ENCODE results near the gene TNFRSF19. TPM values are rescaled to one million over a fixed set of nuclear protein-coding genes. Genes with fewer than 3 reads are reported as not detected.

Gene TNFRSF19
- total and polyA plus RNA-seq, 2 of the 13 experiments (the other 11 are each of a cell fraction or from before 2014, with no cell fraction given): 75.3 to 77.7 TPM

- TF ChIP-seq ARNTL (CRISPR knock-in tag; IDR thresholded peaks at IDR 0.05) (peak; percentile 32; the same call in 1 of the 2 replicates), ZFP90 (CRISPR knock-in tag; IDR thresholded peaks at IDR 0.05; ENCODE audit: borderline replicate concordance) (no peak), ZBTB46 (CRISPR knock-in tag; IDR thresholded peaks at IDR 0.05; ENCODE audit: borderline replicate concordance) (no peak), ZKSCAN8 (CRISPR knock-in tag; IDR thresholded peaks at IDR 0.05; ENCODE audit: borderline replicate concordance) (no peak), GLI4 (CRISPR knock-in tag; IDR thresholded peaks at IDR 0.05; ENCODE audit: borderline replicate concordance) (no peak), TGIF2 (CRISPR knock-in tag; IDR thresholded peaks at IDR 0.05) (peak; percentile 30; the same call in 1 of the 2 replicates), KAT2B (IDR thresholded peaks at IDR 0.05; ENCODE audit: borderline replicate concordance, low read depth, low read length) (no peak), ZNF607 (CRISPR knock-in tag; IDR thresholded peaks at IDR 0.05; ENCODE audit: borderline replicate concordance) (no peak), THAP9 (CRISPR knock-in tag; IDR thresholded peaks at IDR 0.05; ENCODE audit: borderline replicate concordance) (no peak), ATM (IDR thresholded peaks at IDR 0.05; ENCODE audit: borderline replicate concordance) (no peak), ZNF652 (CRISPR knock-in tag; IDR thresholded peaks at IDR 0.05; ENCODE audit: borderline replicate concordance, low read depth) (peak; percentile 89), REL (CRISPR knock-in tag; conservative IDR thresholded peaks at IDR 0.05) (no peak), CBX1 (IDR thresholded peaks at IDR 0.05; ENCODE audit: low read depth) (no peak)
- TF ChIP-seq, protein P1, sequence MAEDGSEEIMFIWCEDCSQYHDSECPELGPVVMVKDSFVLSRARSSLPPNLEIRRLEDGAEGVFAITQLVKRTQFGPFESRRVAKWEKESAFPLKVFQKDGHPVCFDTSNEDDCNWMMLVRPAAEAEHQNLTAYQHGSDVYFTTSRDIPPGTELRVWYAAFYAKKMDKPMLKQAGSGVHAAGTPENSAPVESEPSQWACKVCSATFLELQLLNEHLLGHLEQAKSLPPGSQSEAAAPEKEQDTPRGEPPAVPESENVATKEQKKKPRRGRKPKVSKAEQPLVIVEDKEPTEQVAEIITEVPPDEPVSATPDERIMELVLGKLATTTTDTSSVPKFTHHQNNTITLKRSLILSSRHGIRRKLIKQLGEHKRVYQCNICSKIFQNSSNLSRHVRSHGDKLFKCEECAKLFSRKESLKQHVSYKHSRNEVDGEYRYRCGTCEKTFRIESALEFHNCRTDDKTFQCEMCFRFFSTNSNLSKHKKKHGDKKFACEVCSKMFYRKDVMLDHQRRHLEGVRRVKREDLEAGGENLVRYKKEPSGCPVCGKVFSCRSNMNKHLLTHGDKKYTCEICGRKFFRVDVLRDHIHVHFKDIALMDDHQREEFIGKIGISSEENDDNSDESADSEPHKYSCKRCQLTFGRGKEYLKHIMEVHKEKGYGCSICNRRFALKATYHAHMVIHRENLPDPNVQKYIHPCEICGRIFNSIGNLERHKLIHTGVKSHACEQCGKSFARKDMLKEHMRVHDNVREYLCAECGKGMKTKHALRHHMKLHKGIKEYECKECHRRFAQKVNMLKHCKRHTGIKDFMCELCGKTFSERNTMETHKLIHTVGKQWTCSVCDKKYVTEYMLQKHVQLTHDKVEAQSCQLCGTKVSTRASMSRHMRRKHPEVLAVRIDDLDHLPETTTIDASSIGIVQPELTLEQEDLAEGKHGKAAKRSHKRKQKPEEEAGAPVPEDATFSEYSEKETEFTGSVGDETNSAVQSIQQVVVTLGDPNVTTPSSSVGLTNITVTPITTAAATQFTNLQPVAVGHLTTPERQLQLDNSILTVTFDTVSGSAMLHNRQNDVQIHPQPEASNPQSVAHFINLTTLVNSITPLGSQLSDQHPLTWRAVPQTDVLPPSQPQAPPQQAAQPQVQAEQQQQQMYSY (CRISPR knock-in tag; IDR thresholded peaks at IDR 0.05): no peak
- TF ChIP-seq, protein P2, sequence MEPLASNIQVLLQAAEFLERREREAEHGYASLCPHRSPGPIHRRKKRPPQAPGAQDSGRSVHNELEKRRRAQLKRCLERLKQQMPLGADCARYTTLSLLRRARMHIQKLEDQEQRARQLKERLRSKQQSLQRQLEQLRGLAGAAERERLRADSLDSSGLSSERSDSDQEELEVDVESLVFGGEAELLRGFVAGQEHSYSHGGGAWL (CRISPR knock-in tag; IDR thresholded peaks at IDR 0.05): no peak
- TF ChIP-seq, protein P3, sequence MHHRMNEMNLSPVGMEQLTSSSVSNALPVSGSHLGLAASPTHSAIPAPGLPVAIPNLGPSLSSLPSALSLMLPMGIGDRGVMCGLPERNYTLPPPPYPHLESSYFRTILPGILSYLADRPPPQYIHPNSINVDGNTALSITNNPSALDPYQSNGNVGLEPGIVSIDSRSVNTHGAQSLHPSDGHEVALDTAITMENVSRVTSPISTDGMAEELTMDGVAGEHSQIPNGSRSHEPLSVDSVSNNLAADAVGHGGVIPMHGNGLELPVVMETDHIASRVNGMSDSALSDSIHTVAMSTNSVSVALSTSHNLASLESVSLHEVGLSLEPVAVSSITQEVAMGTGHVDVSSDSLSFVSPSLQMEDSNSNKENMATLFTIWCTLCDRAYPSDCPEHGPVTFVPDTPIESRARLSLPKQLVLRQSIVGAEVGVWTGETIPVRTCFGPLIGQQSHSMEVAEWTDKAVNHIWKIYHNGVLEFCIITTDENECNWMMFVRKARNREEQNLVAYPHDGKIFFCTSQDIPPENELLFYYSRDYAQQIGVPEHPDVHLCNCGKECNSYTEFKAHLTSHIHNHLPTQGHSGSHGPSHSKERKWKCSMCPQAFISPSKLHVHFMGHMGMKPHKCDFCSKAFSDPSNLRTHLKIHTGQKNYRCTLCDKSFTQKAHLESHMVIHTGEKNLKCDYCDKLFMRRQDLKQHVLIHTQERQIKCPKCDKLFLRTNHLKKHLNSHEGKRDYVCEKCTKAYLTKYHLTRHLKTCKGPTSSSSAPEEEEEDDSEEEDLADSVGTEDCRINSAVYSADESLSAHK (CRISPR knock-in tag; IDR thresholded peaks at IDR 0.05; ENCODE audit: borderline replicate concordance): no peak
Measured at GRCh38 chr13:23599083-23599925, 29.1 kb downstream of the TNFRSF19 start (continued).
